K562 (cell line): ENCODE results near the gene SP2. TPM values are rescaled to one million over a fixed set of nuclear protein-coding genes. Genes with fewer than 3 reads are reported as not detected.

Experiments
- CREM ChIP-seq: IDR thresholded peaks from 2 replicates; pipeline ENCODE4 v1.6.1; 2014; ENCODE audit warnings: antibody characterized with exemption, low read depth
- CTBP1 ChIP-seq: fragments of 450-650 bp; IDR thresholded peaks from 2 replicates; pipeline ENCODE4 v1.6.1; 2016; ENCODE audit warnings: borderline replicate concordance
- HINFP ChIP-seq: fragments of 450-650 bp; conservative IDR thresholded peaks from 2 replicates; pipeline ENCODE4 v1.6.1; 2016; ENCODE audit warnings: missing genetic modification characterization, low read depth, mild to moderate bottlenecking, control low read depth, missing compliant biosample characterization
- JUN ChIP-seq, 2 experiments: sonication (generic) in 1 of 2; formaldehyde crosslinking in 1 of 2; IDR thresholded peaks; 2 replicates each; pipeline versions ENCODE4 v1.6.1 to v1.8.0; 2012 to 2022; ENCODE audit warnings: borderline replicate concordance in 2 of 2, mild to moderate bottlenecking in 2 of 2, improper control_type of control experiment in 1 of 2, low read depth in 1 of 2, low read length in 1 of 2, missing genetic modification reagents in 1 of 2
- NONO ChIP-seq, 2 experiments: fragments of 200-400 bp in 1 of 2; fragments of 450-650 bp in 1 of 2; formaldehyde crosslinking in 1 of 2; IDR thresholded peaks; 2 replicates each; pipeline ENCODE4 v1.6.1; 2017; ENCODE audit warnings: low read depth in 2 of 2, mild to moderate bottlenecking in 2 of 2, moderate library complexity in 2 of 2, low read length in 1 of 2
- SMARCA4 ChIP-seq: fragments of 450-650 bp; IDR thresholded peaks from 2 replicates; pipeline ENCODE4 v1.6.1; 2016
- TBL1XR1 ChIP-seq, 2 experiments: IDR thresholded peaks; 2 replicates each; pipeline ENCODE4 v1.6.1; 2012; ENCODE audit warnings: improper control_type of control experiment in 2 of 2, low read length in 2 of 2, mild to moderate bottlenecking in 1 of 2
- TCF3 ChIP-seq: sonication (generic); formaldehyde crosslinking; IDR thresholded peaks from 2 replicates; pipeline ENCODE4 v1.4.0; 2020; ENCODE audit warnings: mild to moderate bottlenecking, missing genetic modification reagents
- TFAP4 ChIP-seq: sonication (generic); formaldehyde crosslinking; IDR thresholded peaks from 2 replicates; pipeline ENCODE4 v1.8.0; 2022; ENCODE audit warnings: missing genetic modification reagents, mild to moderate bottlenecking, moderate library complexity, borderline replicate concordance
- ZNF274 ChIP-seq: IDR thresholded peaks from 2 replicates; pipeline ENCODE4 v1.6.1; 2011; ENCODE audit warnings: low read depth, mild to moderate bottlenecking, low read length, moderate library complexity, borderline replicate concordance
- ZNF766 ChIP-seq: fragments of 200-800 bp; sonication (Bioruptor generic); conservative IDR thresholded peaks from 2 replicates; pipeline ENCODE4 v1.6.1; 2016; ENCODE audit warnings: missing genetic modification characterization, missing compliant biosample characterization
- polyA plus RNA-seq, 8 experiments: library from polyadenylated mRNA; depleted of rRNA in 4 of 8; stranded (reverse) in 5 of 8; unstranded in 3 of 8; fragments of >200 nt; fragmentation: Nextera tagmentation in 2 of 8; fragmentation: Illumina TruSeq in 1 of 8; extraction: Ambion mirVana in 2 of 8; extraction: Trizol in 1 of 8; gene quantifications; 2 replicates each; pipeline versions ENCODE4 v1.2.1 to v1.2.3, GENCODE V29; 2011 to 2014; ENCODE audit warnings: inconsistent platforms in 1 of 8, missing spikeins in 1 of 8
- total RNA-seq, 7 experiments: library from RNA; depleted of rRNA in 6 of 7; stranded (reverse); fragments of >200 nt in 6 of 7; fragmentation: Illumina TruSeq in 2 of 7; extraction: Trizol in 2 of 7; gene quantifications; 2 replicates each; pipeline versions ENCODE4 v1.2.1 to v1.2.3, GENCODE V29; 2011 to 2021; ENCODE audit warnings: low replicate concordance in 1 of 7
- TF ChIP-seq, protein P1 (sequence below): IDR thresholded peaks from 2 replicates; pipeline ENCODE4 v1.6.1; 2011; ENCODE audit not compliant: insufficient read length; ENCODE audit errors: extremely low read depth
- TF ChIP-seq, protein P2 (sequence below): fragments of 200-600 bp; sonication (generic); IDR thresholded peaks from one replicate; pipeline ENCODE4 v1.6.1; 2012; ENCODE audit warnings: mild to moderate bottlenecking, low read depth, low read length, inconsistent platforms

The SP2 gene
- total and polyA plus RNA-seq, 9 of the 15 experiments (the other 6 are each of a cell fraction or from before 2014, with no cell fraction given) = 0.77 to 22.3 (median 2.3) TPM

DNA sequence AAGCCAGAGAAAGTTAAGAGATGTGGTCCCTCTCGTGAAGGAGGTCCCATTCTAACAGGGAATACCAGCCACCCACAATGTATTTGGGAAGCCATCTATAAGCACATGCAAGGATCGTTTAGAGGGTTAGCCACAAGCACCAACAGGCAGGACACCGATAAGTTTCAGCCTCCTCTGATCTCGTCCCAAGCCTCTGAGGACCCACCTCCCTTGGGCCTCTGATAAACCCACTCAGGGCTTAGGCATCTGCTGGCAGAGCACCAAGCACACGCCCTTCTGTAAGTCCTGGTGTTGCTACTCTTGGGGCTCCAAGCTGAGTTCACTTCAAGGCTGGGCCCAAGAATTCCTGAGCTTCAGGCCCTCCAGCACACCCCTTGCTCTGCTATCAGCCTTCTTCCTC, 39.9 kb downstream of the SP2 start (continued):
- TF ChIP-seq, protein P1, sequence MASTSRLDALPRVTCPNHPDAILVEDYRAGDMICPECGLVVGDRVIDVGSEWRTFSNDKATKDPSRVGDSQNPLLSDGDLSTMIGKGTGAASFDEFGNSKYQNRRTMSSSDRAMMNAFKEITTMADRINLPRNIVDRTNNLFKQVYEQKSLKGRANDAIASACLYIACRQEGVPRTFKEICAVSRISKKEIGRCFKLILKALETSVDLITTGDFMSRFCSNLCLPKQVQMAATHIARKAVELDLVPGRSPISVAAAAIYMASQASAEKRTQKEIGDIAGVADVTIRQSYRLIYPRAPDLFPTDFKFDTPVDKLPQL = no peak
- TF ChIP-seq ZNF766 (CRISPR knock-in tag) (0 out of 2 replicates have a peak, but pooled peaks have one; percentile 29), TFAP4 (CRISPR knock-in tag) (peak; percentile 37; the same call in 1 of the 2 replicates), JUN (IDR thresholded peaks at IDR 0.05; ENCODE audit: borderline replicate concordance, low read depth, low read length) (no peak), JUN (CRISPR knock-in tag; IDR thresholded peaks at IDR 0.05; ENCODE audit: borderline replicate concordance) (no peak), ZNF274 (no peak), HINFP (tag) (no peak), SMARCA4 (peak; percentile 77), CTBP1 (peak; percentile 64; the same call in 1 of the 2 replicates), NONO (IDR thresholded peaks at IDR 0.05; ENCODE audit: low read depth in 2 of 2, low read length in 1 of 2) (no peak), TCF3 (CRISPR knock-in tag) (peak; percentile 85), TBL1XR1 (IDR thresholded peaks at IDR 0.05; ENCODE audit: low read length in 2 of 2) (peak in 1 of 2 experiments; percentile 34; a peak in 1 of 4 replicates), CREM (peak; percentile 35; the same call in 1 of the 2 replicates)
- TF ChIP-seq, protein P2, sequence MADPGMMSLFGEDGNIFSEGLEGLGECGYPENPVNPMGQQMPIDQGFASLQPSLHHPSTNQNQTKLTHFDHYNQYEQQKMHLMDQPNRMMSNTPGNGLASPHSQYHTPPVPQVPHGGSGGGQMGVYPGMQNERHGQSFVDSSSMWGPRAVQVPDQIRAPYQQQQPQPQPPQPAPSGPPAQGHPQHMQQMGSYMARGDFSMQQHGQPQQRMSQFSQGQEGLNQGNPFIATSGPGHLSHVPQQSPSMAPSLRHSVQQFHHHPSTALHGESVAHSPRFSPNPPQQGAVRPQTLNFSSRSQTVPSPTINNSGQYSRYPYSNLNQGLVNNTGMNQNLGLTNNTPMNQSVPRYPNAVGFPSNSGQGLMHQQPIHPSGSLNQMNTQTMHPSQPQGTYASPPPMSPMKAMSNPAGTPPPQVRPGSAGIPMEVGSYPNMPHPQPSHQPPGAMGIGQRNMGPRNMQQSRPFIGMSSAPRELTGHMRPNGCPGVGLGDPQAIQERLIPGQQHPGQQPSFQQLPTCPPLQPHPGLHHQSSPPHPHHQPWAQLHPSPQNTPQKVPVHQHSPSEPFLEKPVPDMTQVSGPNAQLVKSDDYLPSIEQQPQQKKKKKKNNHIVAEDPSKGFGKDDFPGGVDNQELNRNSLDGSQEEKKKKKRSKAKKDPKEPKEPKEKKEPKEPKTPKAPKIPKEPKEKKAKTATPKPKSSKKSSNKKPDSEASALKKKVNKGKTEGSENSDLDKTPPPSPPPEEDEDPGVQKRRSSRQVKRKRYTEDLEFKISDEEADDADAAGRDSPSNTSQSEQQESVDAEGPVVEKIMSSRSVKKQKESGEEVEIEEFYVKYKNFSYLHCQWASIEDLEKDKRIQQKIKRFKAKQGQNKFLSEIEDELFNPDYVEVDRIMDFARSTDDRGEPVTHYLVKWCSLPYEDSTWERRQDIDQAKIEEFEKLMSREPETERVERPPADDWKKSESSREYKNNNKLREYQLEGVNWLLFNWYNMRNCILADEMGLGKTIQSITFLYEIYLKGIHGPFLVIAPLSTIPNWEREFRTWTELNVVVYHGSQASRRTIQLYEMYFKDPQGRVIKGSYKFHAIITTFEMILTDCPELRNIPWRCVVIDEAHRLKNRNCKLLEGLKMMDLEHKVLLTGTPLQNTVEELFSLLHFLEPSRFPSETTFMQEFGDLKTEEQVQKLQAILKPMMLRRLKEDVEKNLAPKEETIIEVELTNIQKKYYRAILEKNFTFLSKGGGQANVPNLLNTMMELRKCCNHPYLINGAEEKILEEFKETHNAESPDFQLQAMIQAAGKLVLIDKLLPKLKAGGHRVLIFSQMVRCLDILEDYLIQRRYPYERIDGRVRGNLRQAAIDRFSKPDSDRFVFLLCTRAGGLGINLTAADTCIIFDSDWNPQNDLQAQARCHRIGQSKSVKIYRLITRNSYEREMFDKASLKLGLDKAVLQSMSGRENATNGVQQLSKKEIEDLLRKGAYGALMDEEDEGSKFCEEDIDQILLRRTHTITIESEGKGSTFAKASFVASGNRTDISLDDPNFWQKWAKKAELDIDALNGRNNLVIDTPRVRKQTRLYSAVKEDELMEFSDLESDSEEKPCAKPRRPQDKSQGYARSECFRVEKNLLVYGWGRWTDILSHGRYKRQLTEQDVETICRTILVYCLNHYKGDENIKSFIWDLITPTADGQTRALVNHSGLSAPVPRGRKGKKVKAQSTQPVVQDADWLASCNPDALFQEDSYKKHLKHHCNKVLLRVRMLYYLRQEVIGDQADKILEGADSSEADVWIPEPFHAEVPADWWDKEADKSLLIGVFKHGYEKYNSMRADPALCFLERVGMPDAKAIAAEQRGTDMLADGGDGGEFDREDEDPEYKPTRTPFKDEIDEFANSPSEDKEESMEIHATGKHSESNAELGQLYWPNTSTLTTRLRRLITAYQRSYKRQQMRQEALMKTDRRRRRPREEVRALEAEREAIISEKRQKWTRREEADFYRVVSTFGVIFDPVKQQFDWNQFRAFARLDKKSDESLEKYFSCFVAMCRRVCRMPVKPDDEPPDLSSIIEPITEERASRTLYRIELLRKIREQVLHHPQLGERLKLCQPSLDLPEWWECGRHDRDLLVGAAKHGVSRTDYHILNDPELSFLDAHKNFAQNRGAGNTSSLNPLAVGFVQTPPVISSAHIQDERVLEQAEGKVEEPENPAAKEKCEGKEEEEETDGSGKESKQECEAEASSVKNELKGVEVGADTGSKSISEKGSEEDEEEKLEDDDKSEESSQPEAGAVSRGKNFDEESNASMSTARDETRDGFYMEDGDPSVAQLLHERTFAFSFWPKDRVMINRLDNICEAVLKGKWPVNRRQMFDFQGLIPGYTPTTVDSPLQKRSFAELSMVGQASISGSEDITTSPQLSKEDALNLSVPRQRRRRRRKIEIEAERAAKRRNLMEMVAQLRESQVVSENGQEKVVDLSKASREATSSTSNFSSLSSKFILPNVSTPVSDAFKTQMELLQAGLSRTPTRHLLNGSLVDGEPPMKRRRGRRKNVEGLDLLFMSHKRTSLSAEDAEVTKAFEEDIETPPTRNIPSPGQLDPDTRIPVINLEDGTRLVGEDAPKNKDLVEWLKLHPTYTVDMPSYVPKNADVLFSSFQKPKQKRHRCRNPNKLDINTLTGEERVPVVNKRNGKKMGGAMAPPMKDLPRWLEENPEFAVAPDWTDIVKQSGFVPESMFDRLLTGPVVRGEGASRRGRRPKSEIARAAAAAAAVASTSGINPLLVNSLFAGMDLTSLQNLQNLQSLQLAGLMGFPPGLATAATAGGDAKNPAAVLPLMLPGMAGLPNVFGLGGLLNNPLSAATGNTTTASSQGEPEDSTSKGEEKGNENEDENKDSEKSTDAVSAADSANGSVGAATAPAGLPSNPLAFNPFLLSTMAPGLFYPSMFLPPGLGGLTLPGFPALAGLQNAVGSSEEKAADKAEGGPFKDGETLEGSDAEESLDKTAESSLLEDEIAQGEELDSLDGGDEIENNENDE = no peak
